H9 (cell line): ENCODE results near the gene UBE2Q1. TPM values are rescaled to one million over a fixed set of nuclear protein-coding genes. Genes with fewer than 3 reads are reported as not detected.

Source experiments
- DNase-seq: peaks from one replicate; pipeline ENCODE4 v3.0.0-alpha.2; 2017
- H2AFZ ChIP-seq: one replicate; pipeline ENCODE4 v1.6.1; 2013; ENCODE audit warnings: mild to moderate bottlenecking, low read length, control low read depth, moderate library complexity
- H2AK5ac ChIP-seq: 2 replicates; pipeline ENCODE4 v1.6.1; 2013; ENCODE audit warnings: low read length, control low read depth, mixed read lengths; ENCODE audit not compliant: insufficient read length
- H2BK120ac ChIP-seq: one replicate; pipeline ENCODE4 v1.6.1; 2013; ENCODE audit warnings: low read depth, mild to moderate bottlenecking, low read length, control low read depth, inconsistent platforms; ENCODE audit not compliant: poor library complexity, severe bottlenecking
- H2BK12ac ChIP-seq: 2 replicates; pipeline ENCODE4 v1.6.1; 2013; ENCODE audit warnings: low read length, control low read depth, mixed read lengths, low read depth; ENCODE audit not compliant: insufficient read length
- H2BK15ac ChIP-seq: 2 replicates; pipeline ENCODE4 v1.6.1; 2013; ENCODE audit warnings: low read depth, low read length, control low read depth
- H2BK20ac ChIP-seq: one replicate; pipeline ENCODE4 v1.6.1; 2013; ENCODE audit warnings: low read depth, mild to moderate bottlenecking, low read length, control low read depth, inconsistent platforms; ENCODE audit not compliant: poor library complexity, severe bottlenecking
- H2BK5ac ChIP-seq: 2 replicates; pipeline ENCODE4 v1.6.1; 2013; ENCODE audit warnings: low read length, control low read depth, mixed read lengths; ENCODE audit not compliant: insufficient read length
- H3K14ac ChIP-seq: 2 replicates; pipeline ENCODE4 v1.6.1; 2013; ENCODE audit warnings: low read length, control low read depth; ENCODE audit not compliant: insufficient read depth
- H3K18ac ChIP-seq: 2 replicates; pipeline ENCODE4 v1.6.1; 2013; ENCODE audit warnings: low read depth, mild to moderate bottlenecking, mixed read lengths, low read length, control low read depth; ENCODE audit not compliant: insufficient read length
- H3K23ac ChIP-seq: 2 replicates; pipeline ENCODE4 v1.6.1; 2013; ENCODE audit warnings: low read length, control low read depth, mixed read lengths, low read depth; ENCODE audit not compliant: insufficient read length
- H3K23me2 ChIP-seq: 2 replicates; pipeline ENCODE4 v1.6.1; 2013; ENCODE audit warnings: low read depth, mild to moderate bottlenecking, mixed read lengths, low read length, control low read depth; ENCODE audit not compliant: insufficient read length, poor library complexity, severe bottlenecking
- H3K27ac ChIP-seq: 2 replicates; pipeline ENCODE4 v1.5.1; 2013; ENCODE audit warnings: low read length, control low read depth, mixed read lengths, low read depth; ENCODE audit not compliant: insufficient read length
- H3K27me3 ChIP-seq: 2 replicates; pipeline ENCODE4 v1.6.1; 2013; ENCODE audit warnings: low read length, control low read depth, inconsistent platforms; ENCODE audit not compliant: insufficient read depth
- H3K4ac ChIP-seq: 2 replicates; pipeline ENCODE4 v1.6.1; 2013; ENCODE audit warnings: low read depth, mild to moderate bottlenecking, control low read depth, inconsistent platforms, low read length, moderate library complexity
- H3K4me1 ChIP-seq: 2 replicates; pipeline ENCODE4 v1.6.1; 2013; ENCODE audit warnings: low read length, control low read depth, inconsistent platforms; ENCODE audit not compliant: insufficient read depth
- H3K4me2 ChIP-seq: 2 replicates; pipeline ENCODE4 v1.6.1; 2013; ENCODE audit warnings: low read length, control low read depth, mixed read lengths; ENCODE audit not compliant: insufficient read length, insufficient read depth
- H3K56ac ChIP-seq: 2 replicates; pipeline ENCODE4 v1.6.1; 2013; ENCODE audit warnings: low read depth, mild to moderate bottlenecking, mixed read lengths, low read length, control low read depth; ENCODE audit not compliant: insufficient read length
- H3K79me1 ChIP-seq: 2 replicates; pipeline ENCODE4 v1.6.1; 2013; ENCODE audit warnings: low read depth, mild to moderate bottlenecking, moderate library complexity, low read length, control low read depth, inconsistent platforms; ENCODE audit not compliant: insufficient read depth, poor library complexity, severe bottlenecking
- H3K79me2 ChIP-seq: 2 replicates; pipeline ENCODE4 v1.6.1; 2013; ENCODE audit warnings: low read length, control low read depth, inconsistent platforms; ENCODE audit not compliant: insufficient read depth
- H3K9ac ChIP-seq: 2 replicates; pipeline ENCODE4 v1.6.1; 2013; ENCODE audit warnings: low read length, control low read depth, mixed read lengths; ENCODE audit not compliant: insufficient read length; ENCODE audit errors: extremely low read depth
- H3K9me3 ChIP-seq: one replicate; pipeline ENCODE4 v1.6.1; 2013; ENCODE audit warnings: low read depth, low read length, inconsistent platforms; ENCODE audit not compliant: control insufficient read depth
- H3T11ph ChIP-seq: one replicate; pipeline ENCODE4 v1.6.1; 2013; ENCODE audit warnings: mild to moderate bottlenecking, low read length, control low read depth, inconsistent platforms
- H4K20me1 ChIP-seq: one replicate; pipeline ENCODE4 v1.6.1; 2013; ENCODE audit not compliant: control insufficient read depth, insufficient read length, insufficient read depth
- H4K5ac ChIP-seq: 2 replicates; pipeline ENCODE4 v1.6.1; 2013; ENCODE audit warnings: low read depth, mild to moderate bottlenecking, mixed read lengths, low read length, control low read depth; ENCODE audit not compliant: insufficient read length
- H4K8ac ChIP-seq: replicated peaks from 2 replicates; pipeline ENCODE4 v1.6.1; 2013; ENCODE audit warnings: low read length, control low read depth, mixed read lengths, low read depth; ENCODE audit not compliant: insufficient read length
- H4K91ac ChIP-seq: 2 replicates; pipeline ENCODE4 v1.6.1; 2013; ENCODE audit warnings: low read depth, mild to moderate bottlenecking, moderate library complexity, mixed read lengths, low read length, control low read depth; ENCODE audit not compliant: insufficient read length
- H3K27ac Mint-ChIP-seq, 3 experiments: 2 replicates in 2 of 3; 3 replicates in 1 of 3; pipeline ENCODE4 v1.8.0; 2020 to 2021; ENCODE audit warnings: mixed read lengths in 3 of 3, mild to moderate bottlenecking in 1 of 3, moderate library complexity in 1 of 3
- H3K27me3 Mint-ChIP-seq: 2 replicates; pipeline ENCODE4 v1.8.0; 2021; ENCODE audit warnings: low read depth, mild to moderate bottlenecking, moderate library complexity, mixed read lengths
- H3K36me3 Mint-ChIP-seq, 3 experiments: 2 replicates in 2 of 3; 3 replicates in 1 of 3; pipeline ENCODE4 v1.8.0; 2020 to 2021; ENCODE audit warnings: low read depth in 3 of 3, mixed read lengths in 3 of 3; ENCODE audit not compliant: insufficient read depth in 1 of 3
- H3K4me1 Mint-ChIP-seq, 2 experiments: 2 replicates each; pipeline ENCODE4 v1.8.0; 2020; ENCODE audit warnings: mixed read lengths in 2 of 2
- H3K4me3 Mint-ChIP-seq, 2 experiments: 2 replicates in 1 of 2; 3 replicates in 1 of 2; pipeline ENCODE4 v1.8.0; 2020 to 2021; ENCODE audit warnings: mild to moderate bottlenecking in 2 of 2, mixed read lengths in 2 of 2, moderate library complexity in 1 of 2
- H3K9me3 Mint-ChIP-seq, 2 experiments: 2 replicates in 1 of 2; 3 replicates in 1 of 2; pipeline ENCODE4 v1.8.0; 2020; ENCODE audit warnings: mild to moderate bottlenecking in 2 of 2, mixed read lengths in 2 of 2, moderate library complexity in 1 of 2
- CTCF ChIP-seq: fragments of 200-600 bp; sonication (generic); conservative IDR thresholded peaks from 3 replicates; pipeline ENCODE4 v1.8.0; 2021; ENCODE audit warnings: antibody characterized with exemption, mild to moderate bottlenecking
- WGBS: extraction: QIAGEN DNeasy Blood & Tissue Kit; methylation state at CpG from one replicate; pipeline ENCODE4 v1.1.7; 2013; ENCODE audit warnings: missing lambda C conversion rate, low lambda C conversion rate, mixed read lengths; ENCODE audit not compliant: insufficient read length; ENCODE audit errors: extremely low coverage; 5-methylcytosine and 5-hydroxymethylcytosine counted together
- total RNA-seq: library from RNA; stranded (reverse); gene quantifications from 2 replicates; pipeline ENCODE4 v1.2.1, GENCODE V29; 2021

UBE2Q1 gene
- total RNA-seq, 1 experiment from 2014 or later: 108 TPM

GRCh38 chr1:154552036-154552435 is 6.4 kb downstream of the UBE2Q1 start:
- peaks cover under 1% of the 10 kb centered on the region for H3K79me1 ChIP-seq
- no peaks in the 10 kb centered on the region for H3K27me3 ChIP-seq
- H2BK5ac ChIP-seq: no peak overlapping the region
- no peak overlapping the region for H2BK120ac ChIP-seq
- TF ChIP-seq CTCF: no peak
- Mint-ChIP-seq H3K4me3 (no peak overlapping the region), H3K36me3 (peaks cover 52 to 81% (median 75%) of the 10 kb centered on the region in 3 experiments), H3K27me3 (no peaks in the 10 kb centered on the region), H3K4me1 (peaks cover 10 to 11% of the 10 kb centered on the region in 2 experiments), H3K9me3 (no peaks in the 10 kb centered on the region), H3K27ac (no peak overlapping the region)
- H2BK12ac ChIP-seq: no peak overlapping the region
- no peak overlapping the region for H3K14ac ChIP-seq
- no peak for DNase-seq
- no CpG with 5 or more reads among the region's 6 CpGs for WGBS
- H4K91ac ChIP-seq: no peak overlapping the region
- no peak overlapping the region for H3T11ph ChIP-seq
- H3K4me1 ChIP-seq: no peaks in the 10 kb centered on the region; the same call in 1 of the 2 replicates
- H3K23ac ChIP-seq: no peak overlapping the region
- peaks cover 2% of the 10 kb centered on the region for H3K23me2 ChIP-seq
- H4K20me1 ChIP-seq: no peaks in the 10 kb centered on the region
- H2BK15ac ChIP-seq: no peak overlapping the region
- peaks cover under 1% of the 10 kb centered on the region; the same call in 1 of the 2 replicates for H3K79me2 ChIP-seq
- H4K5ac ChIP-seq: no peak overlapping the region
- no peak overlapping the region for H3K18ac ChIP-seq
- no peaks in the 10 kb centered on the region for H3K9me3 ChIP-seq
- H3K56ac ChIP-seq: no peak overlapping the region
- no peak overlapping the region for H3K4me2 ChIP-seq
- H2AK5ac ChIP-seq: no peak overlapping the region
- no peak overlapping the region for H2BK20ac ChIP-seq
- H2AFZ ChIP-seq: no peak overlapping the region
- H3K27ac ChIP-seq: no peak overlapping the region
- no peak overlapping the region for H4K8ac ChIP-seq
- H3K4ac ChIP-seq: no peak overlapping the region
- no peak overlapping the region for H3K9ac ChIP-seq
